ENCODE results near the gene EDA2R.

EDA2R gene
- total RNA-seq = 0 to 1.2 (median 0.25) reads per million in 18 experiments

GRCh38 chrX:66638591-66639500 is at the start of gene EDA2R:
Gene EDA2R (minus strand): TSS chrX:66639078. CDS start chrX:66616020, 23,058 bp downstream.
- no peak for DNase-seq

- DNase-seq = no peak
Observed at GRCh38 chrX:66684196-66684595, 45.3 kb upstream of the EDA2R start.

- DNase-seq = no peak
Observed at GRCh38 chrX:66680451-66680850, 41.6 kb upstream of the EDA2R start.

GRCh38 chrX:66677430-66677829 is 38.6 kb upstream of the EDA2R start:
- DNase-seq = no peak

GRCh38 chrX:66676990-66677389 is 38.1 kb upstream of the EDA2R start:
- DNase-seq = no peak

GRCh38 chrX:66676413-66676812 is 37.5 kb upstream of the EDA2R start:
- no peak for DNase-seq

- DNase-seq = no peak
Observed at GRCh38 chrX:66675541-66675940, 36.7 kb upstream of the EDA2R start.

GRCh38 chrX:66674506-66674905 is 35.6 kb upstream of the EDA2R start:
- DNase-seq = no peak

- no peak for DNase-seq
Observed at GRCh38 chrX:66672106-66672505, 33.2 kb upstream of the EDA2R start.

- no peak for DNase-seq
Observed at GRCh38 chrX:66654411-66654810, 15.5 kb upstream of the EDA2R start.

- DNase-seq = no peak
Observed at GRCh38 chrX:66635360-66635759, 3.5 kb downstream of the EDA2R start.

- DNase-seq = no peak
Observed at GRCh38 chrX:66634272-66634671, 4.6 kb downstream of the EDA2R start.

GRCh38 chrX:66633541-66633940 is 5.3 kb downstream of the EDA2R start:
- no peak for DNase-seq

GRCh38 chrX:66632981-66633380 is 5.9 kb downstream of the EDA2R start:
- no peak for DNase-seq

- DNase-seq = no peak
Observed at GRCh38 chrX:66632473-66632872, 6.4 kb downstream of the EDA2R start.

- no peak for DNase-seq
Observed at GRCh38 chrX:66625525-66625924, 13.4 kb downstream of the EDA2R start.

GRCh38 chrX:66622209-66622608 is 16.7 kb downstream of the EDA2R start:
- DNase-seq = no peak

- no peak for DNase-seq
Observed at GRCh38 chrX:66616944-66617343, 21.9 kb downstream of the EDA2R start.

GRCh38 chrX:66602381-66602938 is 36.4 kb downstream of the EDA2R start:
- DNase-seq = no peak

- DNase-seq = no peak
Observed at GRCh38 chrX:66601522-66601921, 37.4 kb downstream of the EDA2R start.

GRCh38 chrX:66579219-66579618 is 59.7 kb downstream of the EDA2R start:
- no peak for DNase-seq

- no peak for DNase-seq
Observed at GRCh38 chrX:66553973-66554372, 84.9 kb downstream of the EDA2R start.

- no peak for DNase-seq
Observed at GRCh38 chrX:66547847-66548369, 91.0 kb downstream of the EDA2R start.

Measured in inflammatory macrophage (primary cell).